NCI-H748 (cell line): ENCODE results near the gene THRB.

ENCODE experiments used
- DNase-seq: peaks from one replicate; lab custom pipeline; 2025; ENCODE audit not compliant: unreplicated experiment; lab: John Stamatoyannopoulos, UW

The THRB gene

DNA sequence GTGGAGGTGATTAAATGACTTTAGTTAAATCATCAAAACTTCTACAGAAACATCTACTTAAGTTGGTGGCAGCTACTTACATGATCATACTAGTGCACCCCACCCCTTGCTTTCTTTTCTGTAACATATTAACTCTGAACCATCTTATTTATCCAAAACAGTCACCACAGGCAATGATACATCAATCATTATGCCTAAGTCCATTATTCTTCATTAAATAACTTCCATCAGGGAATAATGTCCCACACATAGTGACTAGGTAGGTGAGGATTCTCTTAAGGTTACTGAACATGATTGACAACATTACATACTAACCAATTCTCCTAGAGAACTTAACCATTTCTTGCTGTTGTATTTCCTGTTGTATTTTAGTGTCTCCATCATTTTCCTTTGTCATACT, 339.4 kb downstream of the THRB start:
- DNase-seq: no peak

DNA sequence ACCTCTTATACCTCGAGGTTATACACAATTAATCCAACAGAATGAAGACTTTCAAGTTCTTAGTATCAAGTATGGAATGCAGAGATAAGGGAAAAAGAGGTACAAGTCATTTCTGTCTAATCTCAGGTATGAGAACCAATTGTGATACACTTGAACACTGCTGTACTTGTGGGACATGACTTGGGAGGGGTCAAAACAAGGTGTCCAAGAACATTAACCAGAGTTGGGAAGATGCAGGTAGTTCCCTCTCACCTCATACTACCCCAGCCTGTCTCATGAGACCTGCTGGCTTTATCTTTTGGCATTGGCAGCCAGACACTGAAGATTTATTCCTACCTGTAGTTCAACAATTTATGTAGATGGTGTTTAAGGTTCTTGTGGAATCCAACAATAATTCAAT, 339.9 kb downstream of the THRB start:
- no peak for DNase-seq

DNA sequence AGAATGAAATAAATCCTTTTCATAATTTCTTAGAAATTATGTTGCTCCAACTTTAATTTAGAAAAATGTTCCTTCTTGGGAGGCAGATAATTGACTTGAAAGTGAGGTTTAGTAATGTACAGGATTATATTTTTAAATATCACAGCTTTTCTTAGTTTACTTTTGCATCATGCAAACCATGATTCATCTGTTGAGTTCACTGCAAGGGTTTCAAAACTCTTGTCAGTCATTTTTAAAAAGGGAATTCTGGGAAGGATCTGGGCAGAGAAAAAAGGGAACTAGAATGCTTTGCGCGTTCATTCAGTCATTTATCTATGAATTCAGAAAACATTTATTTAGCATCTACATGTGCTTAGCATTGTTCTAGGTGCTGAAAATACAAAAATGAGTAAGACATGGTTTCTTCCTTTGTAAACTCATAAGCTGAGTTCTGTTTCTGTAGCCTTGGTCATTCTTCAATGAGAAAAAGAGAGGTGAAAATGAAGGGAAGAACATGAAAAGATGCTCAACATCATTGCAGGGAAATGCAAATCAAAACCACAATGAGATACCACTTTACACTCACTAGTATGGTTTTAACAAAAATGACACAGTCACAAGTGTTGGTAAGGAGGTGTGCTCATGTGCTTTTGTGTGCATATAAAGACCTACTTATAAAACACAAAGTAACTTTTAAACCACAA, 340.5 kb downstream of the THRB start:
- DNase-seq: no peak

DNA sequence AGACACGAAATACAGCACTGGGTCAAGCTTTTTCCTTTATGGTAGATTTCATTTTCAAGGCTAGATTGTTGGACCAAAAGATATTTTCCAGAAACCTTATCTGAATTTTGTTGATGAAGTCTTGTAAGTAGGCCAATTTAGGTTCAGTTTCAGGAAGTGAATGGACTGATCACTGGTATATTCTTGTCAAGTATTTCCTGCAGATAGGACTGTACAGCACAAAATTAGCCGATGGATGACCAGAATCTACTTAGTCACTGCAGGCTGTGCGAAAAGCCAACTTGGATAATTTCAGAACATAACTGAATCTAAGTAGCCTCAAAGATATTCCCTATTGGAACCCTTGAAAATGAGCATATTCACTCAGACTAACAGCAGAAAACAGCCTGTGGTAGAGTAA, 343.1 kb downstream of the THRB start:
- no peak for DNase-seq

DNA sequence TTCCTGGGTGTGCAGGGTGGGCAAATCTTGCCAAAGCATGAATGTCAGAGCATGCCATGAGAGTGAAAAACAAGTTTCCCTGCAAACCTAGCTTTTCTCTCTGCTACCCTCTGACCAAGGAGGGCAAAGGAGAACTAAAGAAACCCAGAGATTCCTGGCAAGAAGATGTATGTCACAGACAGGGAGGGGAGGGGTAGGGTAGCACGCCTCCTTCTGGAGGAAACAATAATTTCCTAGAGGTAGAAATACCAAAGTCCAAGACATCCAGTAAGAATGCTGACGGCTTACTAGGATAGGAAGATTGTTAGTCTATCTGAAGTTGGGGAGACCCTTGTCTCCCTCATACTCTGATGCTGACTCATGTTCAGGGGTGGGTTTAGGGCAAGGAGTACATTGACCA, 345.6 kb downstream of the THRB start:
- no peak for DNase-seq

DNA sequence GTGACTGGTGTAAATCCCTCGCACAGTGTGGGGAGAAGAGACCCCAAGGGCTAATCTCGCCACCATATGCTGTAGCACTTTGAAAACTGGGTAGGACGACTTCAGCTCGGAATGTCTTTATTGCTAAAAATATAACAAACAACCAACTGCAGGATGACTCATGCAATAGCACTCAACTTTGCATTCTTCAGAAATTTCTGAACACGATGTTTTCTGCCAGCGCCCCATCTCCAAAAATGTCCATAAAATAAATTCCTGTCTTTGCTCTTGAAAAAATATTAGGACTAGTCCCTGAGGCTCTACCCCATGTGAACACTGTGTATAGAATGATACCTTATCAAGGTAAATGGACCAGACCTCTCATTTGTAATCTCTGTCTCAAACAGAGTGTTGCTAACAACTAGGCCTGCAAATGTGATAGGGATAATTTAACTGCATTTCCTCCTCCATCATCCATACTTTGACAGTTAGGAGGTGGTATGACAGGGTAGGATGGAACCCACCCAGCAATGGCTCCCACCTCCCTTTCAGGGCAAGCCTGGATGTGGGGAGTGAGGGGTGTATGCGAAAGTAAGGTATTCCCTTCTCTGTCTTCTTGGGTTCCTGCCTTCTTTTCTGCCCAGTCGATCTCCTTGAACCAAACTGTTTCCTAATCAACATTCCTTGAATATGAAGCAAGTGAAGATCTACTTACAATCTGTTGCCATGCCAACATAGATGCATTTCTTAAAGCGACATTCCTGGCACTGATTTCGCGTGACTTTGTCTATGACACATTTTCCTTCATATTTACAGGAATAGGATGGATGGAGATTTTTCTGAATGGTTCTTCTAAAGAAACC, 348.4 kb downstream of the THRB start:
- DNase-seq: no peak

DNA sequence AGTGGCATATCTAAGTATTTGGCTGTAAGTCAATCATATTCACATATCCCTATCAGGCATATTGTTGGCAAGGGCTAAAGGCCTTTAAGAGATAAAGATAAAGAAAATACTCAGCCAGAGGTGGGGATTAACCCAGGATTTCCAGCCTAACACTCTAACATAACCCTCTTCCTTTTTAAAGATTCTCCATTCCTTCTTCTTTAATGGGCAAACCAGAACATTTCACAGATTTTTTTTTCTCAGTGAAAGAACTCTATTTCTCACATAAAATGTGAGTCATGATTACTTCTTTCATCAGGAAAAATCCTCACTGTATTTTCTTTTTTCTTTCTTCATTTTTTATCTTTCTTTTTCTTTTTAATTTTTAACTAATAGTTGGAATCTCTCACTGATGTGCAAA, 349.2 kb downstream of the THRB start:
- DNase-seq: no peak

DNA sequence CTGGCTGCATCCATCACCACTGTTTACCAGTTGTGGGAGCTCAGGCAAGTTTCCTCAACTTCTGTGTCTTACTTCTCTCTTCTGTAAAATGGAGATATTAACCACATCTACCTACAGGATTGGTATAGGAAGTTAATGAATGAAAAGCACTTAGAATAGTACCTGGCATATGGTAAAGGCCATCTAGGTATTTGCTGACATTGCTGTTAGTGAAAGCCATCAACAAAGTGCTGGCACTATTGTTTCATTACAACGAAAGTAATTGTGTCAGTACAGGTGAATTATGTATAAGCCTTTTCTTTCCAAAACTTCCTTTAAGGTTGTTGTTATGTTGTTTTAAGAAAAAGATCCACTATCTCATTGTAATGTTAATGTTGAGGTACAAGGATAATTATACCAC, 352.5 kb downstream of the THRB start:
- no peak for DNase-seq

DNA sequence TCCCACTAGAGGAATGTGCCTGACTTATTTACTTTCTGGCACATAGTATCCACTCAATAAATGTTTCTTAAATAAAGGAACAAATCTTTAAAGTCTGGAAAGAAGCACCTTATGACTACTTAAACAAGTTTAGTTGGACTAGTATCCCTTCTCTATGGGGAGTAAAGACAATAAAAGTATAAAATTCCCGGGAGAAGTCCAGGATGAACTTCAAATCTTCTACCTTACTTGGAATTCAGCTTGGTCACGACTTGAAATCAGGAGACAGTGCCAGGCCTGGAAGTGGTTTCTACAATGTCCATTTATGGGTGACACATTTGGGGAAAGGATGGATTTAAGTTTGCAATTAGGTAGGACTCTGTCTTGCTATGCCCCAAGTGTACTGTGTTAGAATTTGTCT, 353.1 kb downstream of the THRB start:
- DNase-seq: no peak

DNA sequence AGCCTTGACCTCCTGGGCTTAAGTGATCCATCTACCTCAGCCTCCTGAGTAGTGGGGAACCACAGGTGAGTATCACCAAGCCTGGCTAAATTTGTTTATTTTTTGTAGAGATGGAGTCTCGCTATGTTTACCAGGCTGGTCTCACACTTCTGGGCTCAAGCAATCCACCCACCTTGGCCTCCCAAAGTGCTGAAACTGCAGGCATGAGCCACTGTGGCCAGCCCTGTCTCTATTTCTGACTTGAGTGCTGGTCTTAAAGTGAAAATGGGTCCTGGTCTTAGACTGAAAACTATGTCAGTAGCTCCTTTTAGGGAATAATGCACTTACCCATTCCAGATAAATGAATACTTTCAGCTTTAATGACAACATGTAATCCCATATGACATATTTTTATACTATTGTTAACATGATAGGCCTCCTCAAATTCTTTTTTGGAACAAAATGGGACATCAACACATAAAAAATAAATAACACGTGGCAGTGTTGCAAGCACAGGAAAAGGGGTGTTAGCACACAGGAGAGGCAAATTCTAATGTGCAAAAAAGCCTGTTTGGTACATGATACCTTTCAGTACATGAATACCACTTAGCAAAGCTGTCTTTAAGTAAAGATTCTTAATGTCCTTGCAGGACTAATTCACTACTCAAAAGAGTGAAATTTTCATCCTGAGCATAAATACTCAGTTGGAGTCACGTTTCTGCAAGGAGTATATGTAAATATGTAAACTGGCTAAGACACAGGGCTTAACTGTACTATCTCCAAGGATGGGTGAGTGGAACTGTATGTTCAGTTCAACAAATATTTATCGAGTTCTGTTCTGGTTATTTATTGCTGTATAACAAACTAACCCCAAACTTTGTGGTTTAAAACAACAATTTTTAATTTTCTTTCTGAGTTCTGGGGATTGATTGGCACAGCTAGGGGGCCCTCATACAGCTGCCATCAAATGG, 354.9 kb downstream of the THRB start:
- no peak for DNase-seq

DNA sequence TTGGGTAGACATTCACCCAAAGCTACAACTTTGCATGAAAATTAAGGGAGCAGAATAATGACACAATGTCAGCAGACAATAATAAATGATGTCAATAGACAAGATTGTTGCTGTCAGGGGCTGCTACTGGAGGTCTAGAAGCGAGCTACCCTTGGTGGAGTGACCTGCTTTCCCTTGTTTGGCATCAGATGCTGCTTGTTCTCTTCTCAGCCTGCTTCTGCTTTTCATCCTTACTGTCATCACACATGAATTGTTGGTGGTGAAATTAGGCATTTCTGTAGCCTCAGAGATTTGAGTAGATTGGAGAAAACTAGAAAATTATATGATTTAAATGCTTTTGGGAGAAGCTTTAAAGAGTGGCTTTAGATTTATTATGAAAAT, 355.8 kb downstream of the THRB start:
- DNase-seq: no peak

DNA sequence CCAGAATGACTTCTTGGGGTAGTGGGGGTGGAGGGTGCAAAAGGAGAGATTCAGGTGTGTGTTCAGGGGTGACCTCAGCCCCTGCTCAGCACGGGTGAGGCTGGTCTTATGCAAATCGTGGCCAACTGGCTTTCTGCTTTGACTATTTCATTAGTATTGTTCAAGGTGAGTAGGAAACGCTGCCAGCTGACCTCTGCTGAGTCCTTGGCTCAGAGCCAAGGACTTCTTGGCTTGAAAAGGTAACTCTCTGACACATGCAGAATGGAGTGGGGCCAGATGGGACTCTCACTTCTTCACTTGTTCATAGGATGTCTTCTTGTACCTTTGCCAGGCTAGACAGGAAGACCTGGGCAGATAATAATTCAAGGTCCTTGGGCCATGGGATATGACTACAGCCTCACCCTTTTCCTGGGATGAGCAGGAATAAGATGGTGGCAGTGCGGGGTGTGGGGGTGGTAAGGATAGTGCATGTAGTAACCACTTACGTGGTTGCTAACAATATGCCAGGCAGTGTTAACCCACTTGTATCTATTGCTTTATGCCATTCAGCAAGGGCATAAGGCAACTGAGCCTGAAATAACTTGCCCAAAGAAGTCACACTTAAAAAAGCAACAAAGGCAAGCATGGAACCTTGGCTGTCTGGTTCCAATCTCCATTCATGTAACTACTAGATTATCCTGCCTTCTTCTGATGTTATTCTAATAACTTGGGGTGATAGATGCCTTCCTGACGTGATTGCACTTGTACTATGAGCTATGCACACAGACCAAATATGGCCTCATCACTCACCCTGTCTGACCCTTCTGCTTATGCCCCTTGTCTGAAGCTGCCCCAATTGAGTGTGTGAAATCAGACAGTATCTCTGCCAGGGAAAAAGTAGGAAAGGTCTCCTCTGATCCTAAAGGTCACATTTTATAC, 356.4 kb downstream of the THRB start:
- peak; percentile 78 for DNase-seq

DNA sequence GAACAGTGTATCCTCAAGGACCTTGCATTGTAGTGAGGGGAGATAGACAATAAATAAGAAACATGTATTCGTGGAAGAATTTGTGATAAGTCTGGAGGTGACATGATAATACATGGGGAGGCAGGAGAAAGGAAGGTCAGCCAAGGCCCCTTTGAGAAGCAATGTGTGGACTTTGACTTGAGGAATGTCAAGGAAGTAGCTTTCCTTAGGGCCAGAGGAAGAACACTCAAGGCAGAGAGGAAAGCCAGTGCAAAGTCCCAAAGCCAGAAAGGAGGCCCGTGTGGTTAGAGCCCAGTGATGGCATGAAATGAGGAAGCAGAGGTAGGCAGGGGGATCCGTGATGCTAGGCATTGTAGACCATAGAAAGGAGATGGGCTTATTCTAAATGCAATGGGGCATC, 357.3 kb downstream of the THRB start:
- DNase-seq: no peak

DNA sequence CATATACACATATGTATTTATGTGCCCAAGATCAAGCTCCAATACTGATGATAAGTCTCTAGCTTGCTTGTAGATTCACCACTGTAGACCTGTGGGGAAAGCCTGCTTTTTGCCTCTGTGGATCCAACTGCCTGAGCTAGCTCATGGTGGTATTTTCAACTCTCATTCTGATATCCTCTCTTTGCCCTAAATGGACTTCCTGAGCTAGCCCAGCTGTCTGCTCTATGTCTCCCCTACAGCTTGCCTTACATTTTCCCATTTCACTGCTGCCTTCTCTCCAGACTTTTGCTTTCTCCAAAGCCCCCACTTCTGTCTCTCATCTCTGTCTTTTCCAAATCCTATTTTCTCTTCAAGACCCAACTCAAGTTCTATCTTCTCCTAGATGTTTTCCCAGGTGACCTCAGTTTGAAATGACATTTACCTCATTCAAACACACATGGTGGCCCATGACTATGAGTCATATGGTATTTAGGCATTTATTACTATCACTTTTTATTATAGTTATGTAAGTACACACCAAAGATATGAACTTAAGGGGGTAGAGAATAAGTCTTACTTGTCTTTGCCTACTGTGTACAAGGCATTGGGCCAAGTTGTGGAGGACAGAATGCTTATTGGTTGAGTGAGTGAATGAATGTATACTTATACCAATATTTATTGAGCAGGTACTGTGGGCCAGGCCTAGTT, 357.9 kb downstream of the THRB start:
- no peak for DNase-seq

DNA sequence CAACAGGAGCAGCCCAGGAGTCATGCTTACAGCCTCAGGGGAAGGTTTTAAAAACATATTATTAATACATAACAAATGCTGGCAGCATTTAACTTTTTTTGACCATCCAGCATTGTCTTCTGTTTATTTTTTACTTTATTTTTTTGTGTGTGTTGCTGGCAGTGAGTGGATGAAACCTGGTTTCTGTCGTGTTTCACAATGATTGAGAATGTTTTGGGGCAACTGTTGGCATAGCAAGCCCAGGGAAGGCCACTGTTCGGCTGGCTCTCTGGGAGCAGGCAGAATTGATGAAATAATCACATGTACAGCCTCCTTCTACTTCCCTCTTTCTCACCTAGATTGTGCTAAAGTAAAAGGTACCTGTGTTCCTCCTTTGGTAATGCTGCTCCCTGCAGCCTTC, 359.4 kb downstream of the THRB start:
- DNase-seq: no peak

DNA sequence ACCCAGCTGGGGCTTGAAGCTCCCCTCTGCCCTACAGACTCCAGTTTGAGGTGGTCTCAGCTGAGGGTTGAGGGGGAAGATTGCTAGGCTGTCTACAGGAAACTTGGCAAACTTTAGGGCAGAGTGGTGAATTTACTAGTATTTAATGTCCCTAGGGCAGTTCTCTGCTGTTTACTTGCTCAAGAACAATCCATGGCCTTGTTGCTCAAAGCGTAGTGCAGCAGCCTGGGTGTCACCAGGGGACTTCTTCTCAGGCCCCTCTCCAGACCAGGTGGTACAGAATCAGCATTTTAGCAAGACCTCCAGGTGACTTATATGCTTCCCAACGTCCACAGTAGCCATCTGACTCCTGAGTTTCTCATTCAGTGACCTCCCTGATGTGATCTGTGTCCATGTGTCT, 360.7 kb downstream of the THRB start:
- no peak for DNase-seq

DNA sequence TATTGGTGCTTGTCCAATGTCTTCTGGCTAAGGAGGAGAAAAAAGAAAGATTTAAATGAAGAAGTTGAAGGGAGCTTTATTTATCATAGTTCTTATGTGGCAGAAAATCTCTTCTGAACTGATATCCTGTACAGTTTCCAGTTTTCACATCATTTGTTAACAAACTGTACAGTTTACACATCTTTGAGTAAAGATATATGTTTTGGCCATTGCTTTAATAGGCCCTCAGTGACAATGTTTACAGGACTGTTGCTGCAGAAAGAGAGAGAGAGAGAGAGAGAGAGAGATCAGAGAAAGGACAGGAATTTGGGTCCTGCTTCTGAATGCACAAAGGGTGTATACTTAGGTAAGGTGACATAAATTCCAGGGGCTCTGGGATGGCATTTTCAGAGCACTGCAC, 361.2 kb downstream of the THRB start:
- no peak for DNase-seq

DNA sequence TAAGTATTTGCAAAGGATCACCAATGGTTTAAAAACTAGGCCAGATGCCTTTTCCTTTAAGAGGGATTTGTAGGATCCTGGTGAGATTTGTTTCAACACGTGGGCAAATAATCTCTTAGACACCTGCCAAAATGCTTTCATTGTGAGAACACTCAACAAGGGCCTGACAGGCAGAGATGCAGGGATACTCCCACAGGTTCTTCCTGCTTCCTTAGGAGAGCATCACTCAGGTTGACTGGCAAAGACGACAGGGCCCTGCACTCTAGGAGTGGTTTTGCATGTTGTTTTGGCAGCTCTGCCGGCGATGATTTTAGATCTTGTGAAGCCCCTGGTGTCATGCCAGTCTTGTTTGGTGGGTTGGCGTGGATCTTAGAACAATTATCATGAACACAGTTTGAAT, 365.1 kb downstream of the THRB start:
- peak; percentile 35 for DNase-seq

DNA sequence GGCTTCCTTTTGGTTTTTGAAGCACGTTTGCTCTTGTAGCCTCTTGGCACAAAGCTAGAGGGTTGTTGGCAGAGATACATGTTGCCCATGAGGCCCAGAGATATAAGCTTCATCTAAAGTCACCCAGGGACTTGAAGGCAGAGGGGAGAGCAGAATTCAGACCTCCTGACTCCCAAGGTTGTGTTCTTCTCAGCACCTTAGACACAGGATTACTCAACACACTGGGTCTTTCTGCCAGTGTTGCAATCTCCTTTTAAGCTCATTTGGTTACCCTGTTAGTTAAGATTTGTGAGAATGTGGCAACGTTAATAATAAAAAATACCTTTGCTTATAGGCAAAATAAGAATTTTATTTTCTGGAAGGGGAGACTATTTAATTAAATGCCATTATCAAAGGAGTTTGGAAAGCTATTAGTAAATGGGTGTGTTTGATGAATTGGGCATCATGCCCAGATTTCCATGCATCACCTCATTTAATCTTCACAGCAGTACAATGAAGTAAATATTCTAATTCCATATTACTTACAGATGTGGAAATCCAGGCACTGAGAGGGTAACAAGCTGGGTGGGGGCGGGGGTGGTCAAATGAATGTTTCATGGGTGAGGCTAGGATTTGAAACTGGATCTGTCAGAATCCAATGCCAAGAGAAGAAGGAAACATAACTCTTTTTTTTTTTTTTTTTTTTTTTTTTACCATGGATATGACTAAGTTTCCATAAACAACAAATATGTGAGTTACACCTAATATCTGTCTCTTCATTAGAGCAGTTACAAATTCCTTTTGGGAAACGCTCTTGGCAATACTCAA, 366.2 kb downstream of the THRB start:
- peak; percentile 62 for DNase-seq
